A549 (cell line): ENCODE measurements around the gene CFAP61.

ENCODE experiments used
- CHD2 ChIP-seq: fragments of 150-350 bp; IDR thresholded peaks from 2 replicates; pipeline ENCODE4 v1.6.1; 2014; ENCODE audit warnings: low read length; ENCODE audit not compliant: partially characterized antibody
- EHMT2 ChIP-seq: fragments of 200-600 bp; sonication (generic); IDR thresholded peaks from 2 replicates; pipeline ENCODE4 v1.6.1; 2016; ENCODE audit warnings: antibody characterized with exemption, low read depth, mild to moderate bottlenecking, moderate library complexity
- TF ChIP-seq, protein P1 (sequence below): fragments of >200 bp; sonication (Bioruptor Twin); formaldehyde crosslinking; IDR thresholded peaks from 3 replicates; pipeline ENCODE4 v1.5.1; 2016

DNA sequence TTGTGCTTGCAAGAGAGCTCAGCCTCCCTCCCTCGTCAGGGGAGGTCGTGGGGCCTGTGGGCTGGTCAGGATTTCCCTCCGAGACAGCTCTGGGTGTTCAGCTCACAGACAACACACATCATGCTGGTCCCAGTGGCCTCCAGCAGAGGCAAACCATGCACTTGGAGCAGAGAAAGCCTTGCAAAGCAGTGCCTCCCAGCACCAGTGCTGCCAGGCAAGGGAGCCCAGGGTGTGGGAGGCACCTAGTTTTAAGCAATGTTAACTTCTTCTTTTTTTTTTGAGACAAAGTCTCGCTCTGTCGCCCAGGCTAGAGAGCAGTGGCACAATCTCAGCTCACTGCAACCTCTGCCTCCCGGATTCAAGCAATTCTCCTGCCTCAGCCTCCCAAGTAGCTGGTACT is 281.5 kb downstream of the CFAP61 start:
- TF ChIP-seq, protein P1, sequence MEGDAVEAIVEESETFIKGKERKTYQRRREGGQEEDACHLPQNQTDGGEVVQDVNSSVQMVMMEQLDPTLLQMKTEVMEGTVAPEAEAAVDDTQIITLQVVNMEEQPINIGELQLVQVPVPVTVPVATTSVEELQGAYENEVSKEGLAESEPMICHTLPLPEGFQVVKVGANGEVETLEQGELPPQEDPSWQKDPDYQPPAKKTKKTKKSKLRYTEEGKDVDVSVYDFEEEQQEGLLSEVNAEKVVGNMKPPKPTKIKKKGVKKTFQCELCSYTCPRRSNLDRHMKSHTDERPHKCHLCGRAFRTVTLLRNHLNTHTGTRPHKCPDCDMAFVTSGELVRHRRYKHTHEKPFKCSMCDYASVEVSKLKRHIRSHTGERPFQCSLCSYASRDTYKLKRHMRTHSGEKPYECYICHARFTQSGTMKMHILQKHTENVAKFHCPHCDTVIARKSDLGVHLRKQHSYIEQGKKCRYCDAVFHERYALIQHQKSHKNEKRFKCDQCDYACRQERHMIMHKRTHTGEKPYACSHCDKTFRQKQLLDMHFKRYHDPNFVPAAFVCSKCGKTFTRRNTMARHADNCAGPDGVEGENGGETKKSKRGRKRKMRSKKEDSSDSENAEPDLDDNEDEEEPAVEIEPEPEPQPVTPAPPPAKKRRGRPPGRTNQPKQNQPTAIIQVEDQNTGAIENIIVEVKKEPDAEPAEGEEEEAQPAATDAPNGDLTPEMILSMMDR, result no peak
- TF ChIP-seq EHMT2, result no peak
- no peak for TF ChIP-seq CHD2
